ENCODE results near the gene PCDH17. TPM values are rescaled to one million over a fixed set of nuclear protein-coding genes. Genes with fewer than 3 reads are reported as not detected.

Gene PCDH17, protein sequence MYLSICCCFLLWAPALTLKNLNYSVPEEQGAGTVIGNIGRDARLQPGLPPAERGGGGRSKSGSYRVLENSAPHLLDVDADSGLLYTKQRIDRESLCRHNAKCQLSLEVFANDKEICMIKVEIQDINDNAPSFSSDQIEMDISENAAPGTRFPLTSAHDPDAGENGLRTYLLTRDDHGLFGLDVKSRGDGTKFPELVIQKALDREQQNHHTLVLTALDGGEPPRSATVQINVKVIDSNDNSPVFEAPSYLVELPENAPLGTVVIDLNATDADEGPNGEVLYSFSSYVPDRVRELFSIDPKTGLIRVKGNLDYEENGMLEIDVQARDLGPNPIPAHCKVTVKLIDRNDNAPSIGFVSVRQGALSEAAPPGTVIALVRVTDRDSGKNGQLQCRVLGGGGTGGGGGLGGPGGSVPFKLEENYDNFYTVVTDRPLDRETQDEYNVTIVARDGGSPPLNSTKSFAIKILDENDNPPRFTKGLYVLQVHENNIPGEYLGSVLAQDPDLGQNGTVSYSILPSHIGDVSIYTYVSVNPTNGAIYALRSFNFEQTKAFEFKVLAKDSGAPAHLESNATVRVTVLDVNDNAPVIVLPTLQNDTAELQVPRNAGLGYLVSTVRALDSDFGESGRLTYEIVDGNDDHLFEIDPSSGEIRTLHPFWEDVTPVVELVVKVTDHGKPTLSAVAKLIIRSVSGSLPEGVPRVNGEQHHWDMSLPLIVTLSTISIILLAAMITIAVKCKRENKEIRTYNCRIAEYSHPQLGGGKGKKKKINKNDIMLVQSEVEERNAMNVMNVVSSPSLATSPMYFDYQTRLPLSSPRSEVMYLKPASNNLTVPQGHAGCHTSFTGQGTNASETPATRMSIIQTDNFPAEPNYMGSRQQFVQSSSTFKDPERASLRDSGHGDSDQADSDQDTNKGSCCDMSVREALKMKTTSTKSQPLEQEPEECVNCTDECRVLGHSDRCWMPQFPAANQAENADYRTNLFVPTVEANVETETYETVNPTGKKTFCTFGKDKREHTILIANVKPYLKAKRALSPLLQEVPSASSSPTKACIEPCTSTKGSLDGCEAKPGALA (N-terminal part only)
- not detected in 2 replicates for total RNA-seq (2014; rRNA removed; shearing (Covaris generic))

DNA sequence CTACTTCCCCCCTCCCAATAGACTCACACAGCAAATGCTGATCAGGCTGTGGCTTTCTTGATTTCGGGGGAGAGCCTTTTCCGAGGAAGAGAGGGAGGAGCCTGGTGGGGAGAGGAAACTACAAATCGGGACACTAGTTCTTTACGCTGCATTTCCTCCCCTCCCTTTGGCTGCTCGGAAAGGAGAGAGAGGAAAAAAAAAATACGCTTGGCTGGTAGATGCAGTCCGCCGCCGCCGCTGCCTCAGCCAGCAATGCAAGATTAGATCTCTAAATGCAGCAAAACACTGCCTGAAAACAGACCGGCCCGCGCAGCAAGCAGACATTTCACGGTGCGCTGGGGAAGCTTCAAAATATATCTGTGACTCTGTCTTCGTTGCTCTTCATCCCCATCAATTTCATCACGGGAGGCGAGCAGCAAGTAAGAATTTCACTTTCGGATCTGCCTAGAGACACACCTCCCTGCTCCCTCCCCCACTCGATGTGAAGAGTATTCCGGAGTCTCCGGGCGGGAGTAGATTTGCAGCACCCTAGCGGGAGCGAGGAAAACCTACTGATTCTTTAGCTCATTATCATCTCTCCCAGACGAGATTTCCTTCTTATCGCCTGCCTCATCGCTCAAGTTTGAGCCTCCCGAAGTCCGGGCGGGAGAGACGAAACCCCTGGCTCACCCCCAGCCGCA lies at the start of gene PCDH17:
TSS of gene PCDH17 (plus strand) at position 149 of the 680 bp plus-strand sequence. CDS start 803 bp downstream, outside the sequence.
- peaks cover 21% of the 10 kb centered on the region for H3K27me3 ChIP-seq (replicated peaks)
- no peaks in the 10 kb centered on the region for H3K4me1 ChIP-seq (replicated peaks)
- H3K4me3 ChIP-seq = no peak within 1 kb of the TSS
- H3K27ac ChIP-seq = no peak within 1 kb of the TSS
- no peaks in the 10 kb centered on the region for H3K9me3 ChIP-seq (replicated peaks)
- no peaks in the 10 kb centered on the region for H3K36me3 ChIP-seq
- DNase-seq (ENCODE audit: low read depth in 1 of 2, low spot score in 2 of 2) = no peak

DNA sequence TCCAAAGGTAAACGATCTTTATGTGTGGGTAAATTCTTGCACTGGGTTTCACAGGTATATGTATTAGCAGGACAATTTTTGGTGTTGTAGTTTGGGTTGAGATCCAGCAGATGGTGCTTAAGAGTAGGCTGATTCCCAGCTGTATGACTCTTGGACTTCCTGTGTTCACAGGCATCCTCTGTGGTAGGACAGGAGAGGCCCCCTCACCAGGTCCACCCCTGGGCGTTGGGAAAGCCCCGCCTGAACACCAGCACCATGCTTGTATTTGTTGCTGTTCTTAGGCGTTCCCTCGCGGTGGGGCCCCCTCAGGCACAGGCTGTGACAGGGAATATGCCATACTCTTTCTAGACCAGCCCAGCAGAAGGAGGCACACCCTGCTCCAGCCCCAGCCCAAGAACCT lies 49.5 kb upstream of the PCDH17 start:
- no peak overlapping the region for H3K27ac ChIP-seq
- no peaks in the 10 kb centered on the region for H3K36me3 ChIP-seq
- DNase-seq (ENCODE audit: low read depth in 1 of 2, low spot score in 2 of 2) = no peak
- no peak overlapping the region for H3K4me3 ChIP-seq
- no peaks in the 10 kb centered on the region for H3K9me3 ChIP-seq (replicated peaks)
- no peaks in the 10 kb centered on the region for H3K4me1 ChIP-seq (replicated peaks)
- H3K27me3 ChIP-seq (replicated peaks) = no peaks in the 10 kb centered on the region

DNA sequence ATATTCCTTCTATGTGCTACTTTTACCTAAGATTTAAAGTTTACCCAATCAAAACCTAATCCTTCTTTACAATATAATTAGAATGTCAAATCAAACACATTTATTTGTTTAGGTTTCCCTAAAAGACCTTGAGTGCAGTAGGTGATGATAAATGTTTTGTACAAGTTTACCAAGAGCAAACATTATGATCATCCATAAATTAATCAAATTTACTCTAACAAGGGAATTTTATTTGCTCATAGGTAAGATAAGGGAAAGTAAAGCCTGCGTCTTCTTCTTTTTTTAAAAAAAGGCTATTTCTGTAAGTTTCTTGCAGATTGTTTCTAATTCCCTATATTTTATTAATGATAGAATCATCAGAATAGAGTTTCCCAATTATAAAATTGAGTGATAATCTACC lies 48.0 kb upstream of the PCDH17 start:
- Histone ChIP-seq H3K4me1 (replicated peaks) (no peaks in the 10 kb centered on the region), H3K4me3 (no peak overlapping the region), H3K27me3 (replicated peaks) (no peaks in the 10 kb centered on the region), H3K27ac (no peak overlapping the region), H3K36me3 (no peaks in the 10 kb centered on the region), H3K9me3 (replicated peaks) (no peaks in the 10 kb centered on the region)
- DNase-seq (ENCODE audit: low read depth in 1 of 2, low spot score in 2 of 2) = no peak

DNA sequence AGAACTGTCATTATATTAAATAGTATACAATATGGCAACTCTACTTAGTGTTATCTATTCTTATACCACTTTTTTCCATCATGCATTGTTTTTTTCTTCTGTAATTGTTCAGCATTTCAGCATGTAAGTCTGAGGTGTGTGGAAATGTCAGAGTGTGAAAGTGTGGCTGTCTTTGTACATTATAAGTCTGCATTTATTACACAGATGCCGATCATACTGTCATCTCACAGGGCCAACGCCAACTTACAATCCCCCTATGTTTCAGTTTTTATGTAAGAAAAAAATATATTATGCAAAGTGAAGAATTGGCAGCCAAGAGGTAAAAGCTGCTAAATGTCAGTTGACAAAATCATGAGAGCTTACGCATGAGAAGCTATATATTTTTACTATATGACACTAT lies 42.9 kb upstream of the PCDH17 start:
- Histone ChIP-seq H3K4me3 (no peak overlapping the region), H3K36me3 (no peaks in the 10 kb centered on the region), H3K27ac (no peak overlapping the region), H3K4me1 (replicated peaks) (no peaks in the 10 kb centered on the region), H3K9me3 (replicated peaks) (no peaks in the 10 kb centered on the region), H3K27me3 (replicated peaks) (no peaks in the 10 kb centered on the region)
- DNase-seq (ENCODE audit: low read depth in 1 of 2, low spot score in 2 of 2) = no peak

DNA sequence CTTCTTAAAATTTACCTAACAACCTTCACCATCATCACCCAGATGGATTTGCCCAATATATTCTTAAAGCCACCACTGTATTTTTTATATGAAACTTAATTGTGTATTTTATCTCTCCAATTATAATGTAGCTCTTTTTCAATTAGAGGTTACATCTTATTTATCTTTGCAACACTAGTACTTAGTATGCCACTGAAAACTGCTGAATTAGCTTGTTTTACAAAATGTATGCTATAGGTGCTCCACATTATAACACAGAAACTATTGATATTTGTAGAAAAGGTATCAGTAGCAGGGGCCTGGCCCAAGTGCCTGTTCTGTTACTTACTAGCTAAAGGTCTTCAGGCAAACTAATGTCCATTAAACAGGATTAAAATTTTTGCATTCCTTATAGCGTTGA lies 35.8 kb upstream of the PCDH17 start:
- Histone ChIP-seq H3K36me3 (no peaks in the 10 kb centered on the region), H3K27me3 (replicated peaks) (no peaks in the 10 kb centered on the region), H3K4me1 (replicated peaks) (no peaks in the 10 kb centered on the region), H3K27ac (no peak overlapping the region), H3K4me3 (no peak overlapping the region), H3K9me3 (replicated peaks) (no peaks in the 10 kb centered on the region)
- no peak for DNase-seq (ENCODE audit: low read depth in 1 of 2, low spot score in 2 of 2)

DNA sequence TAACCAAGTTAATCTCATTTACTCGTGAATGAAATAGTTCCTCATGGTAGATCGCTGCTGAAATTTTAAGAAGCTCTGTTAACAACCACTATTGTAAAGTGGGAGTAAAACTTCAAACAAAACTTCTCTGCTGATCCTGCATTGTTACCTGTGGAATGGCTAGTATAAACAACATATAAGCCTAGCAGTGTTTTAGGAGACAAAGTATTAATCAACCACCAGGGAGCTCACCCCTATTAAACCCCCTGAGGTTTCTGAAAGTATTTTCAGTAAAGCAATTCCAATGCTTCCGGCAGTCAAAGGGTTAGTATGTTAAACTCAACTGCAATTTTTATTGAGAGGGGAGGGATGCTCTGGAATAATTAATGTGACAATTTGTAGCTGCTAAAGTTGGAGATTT lies 30.0 kb upstream of the PCDH17 start:
- Histone ChIP-seq H3K27ac (no peak overlapping the region), H3K9me3 (replicated peaks) (no peaks in the 10 kb centered on the region), H3K4me1 (replicated peaks) (no peaks in the 10 kb centered on the region), H3K36me3 (no peaks in the 10 kb centered on the region), H3K27me3 (replicated peaks) (no peaks in the 10 kb centered on the region), H3K4me3 (no peak overlapping the region)
- DNase-seq (ENCODE audit: low read depth in 1 of 2, low spot score in 2 of 2) = no peak

DNA sequence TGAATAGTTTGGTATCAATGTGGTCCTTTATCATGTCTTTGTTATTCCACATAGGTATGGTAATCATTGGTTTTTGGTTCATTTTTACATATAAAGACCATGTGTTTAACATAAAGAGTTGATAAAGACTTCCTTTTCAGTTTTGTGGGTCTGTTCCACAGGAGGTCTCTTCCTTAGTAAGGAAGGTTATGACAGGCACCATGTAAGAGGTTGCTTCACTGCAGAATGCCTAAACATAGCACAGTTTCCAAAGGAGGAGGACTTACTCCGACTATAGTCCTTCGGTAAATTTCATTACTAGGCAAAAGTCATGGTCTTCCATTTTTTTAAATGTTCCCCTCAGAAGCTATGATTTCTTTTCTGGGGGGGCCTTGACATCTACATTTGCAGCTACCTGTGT lies 27.1 kb upstream of the PCDH17 start:
- Histone ChIP-seq H3K36me3 (no peaks in the 10 kb centered on the region), H3K27ac (no peak overlapping the region), H3K4me3 (no peak overlapping the region), H3K9me3 (replicated peaks) (no peaks in the 10 kb centered on the region), H3K27me3 (replicated peaks) (no peaks in the 10 kb centered on the region), H3K4me1 (replicated peaks) (no peaks in the 10 kb centered on the region)
- DNase-seq (ENCODE audit: low read depth in 1 of 2, low spot score in 2 of 2) = no peak

DNA sequence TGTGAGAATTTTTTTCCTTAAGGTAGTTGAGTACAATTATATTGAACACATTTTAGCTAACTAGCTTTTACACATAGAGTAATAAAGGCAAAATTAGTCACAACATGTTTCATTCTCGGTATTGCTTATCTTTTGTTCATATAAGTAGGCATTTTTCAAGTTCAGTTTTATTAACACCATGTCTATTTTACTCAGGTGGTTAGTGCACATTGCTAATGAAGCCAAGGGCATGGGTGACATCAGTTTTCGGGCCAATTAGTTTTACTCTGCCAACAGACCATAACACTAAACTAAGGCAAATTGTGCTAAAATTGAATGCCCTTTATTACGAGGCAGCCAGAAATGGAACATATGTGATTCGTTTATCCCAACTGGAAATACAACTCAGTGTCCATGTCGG lies 19.6 kb upstream of the PCDH17 start:
- no peaks in the 10 kb centered on the region for H3K4me1 ChIP-seq (replicated peaks)
- H3K27me3 ChIP-seq (replicated peaks) = no peaks in the 10 kb centered on the region
- H3K4me3 ChIP-seq = no peak overlapping the region
- H3K9me3 ChIP-seq (replicated peaks) = no peaks in the 10 kb centered on the region
- H3K36me3 ChIP-seq = no peaks in the 10 kb centered on the region
- no peak overlapping the region for H3K27ac ChIP-seq
- DNase-seq (ENCODE audit: low read depth in 1 of 2, low spot score in 2 of 2) = no peak

DNA sequence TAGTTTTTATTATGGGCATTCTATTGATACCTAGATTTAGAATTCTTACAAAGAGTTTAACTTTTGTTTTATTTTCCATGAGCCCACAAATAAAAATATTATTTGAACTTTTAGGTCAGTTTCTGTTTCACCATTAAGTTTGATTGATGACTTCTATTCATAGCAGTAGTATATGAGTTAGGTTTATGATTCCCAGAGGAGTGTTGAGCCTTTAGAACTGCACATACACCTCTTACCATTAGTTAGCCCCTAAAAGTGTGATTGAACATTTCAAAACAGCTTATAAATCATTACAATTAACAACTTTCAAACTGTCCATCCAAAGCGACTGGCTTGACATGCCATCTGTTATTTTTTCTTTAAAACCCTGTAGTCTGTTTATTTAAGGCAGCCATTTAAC lies 19.0 kb upstream of the PCDH17 start:
- Histone ChIP-seq H3K27me3 (replicated peaks) (no peaks in the 10 kb centered on the region), H3K4me1 (replicated peaks) (no peaks in the 10 kb centered on the region), H3K36me3 (no peaks in the 10 kb centered on the region), H3K27ac (no peak overlapping the region), H3K4me3 (no peak overlapping the region), H3K9me3 (replicated peaks) (no peaks in the 10 kb centered on the region)
- DNase-seq (ENCODE audit: low read depth in 1 of 2, low spot score in 2 of 2) = no peak

DNA sequence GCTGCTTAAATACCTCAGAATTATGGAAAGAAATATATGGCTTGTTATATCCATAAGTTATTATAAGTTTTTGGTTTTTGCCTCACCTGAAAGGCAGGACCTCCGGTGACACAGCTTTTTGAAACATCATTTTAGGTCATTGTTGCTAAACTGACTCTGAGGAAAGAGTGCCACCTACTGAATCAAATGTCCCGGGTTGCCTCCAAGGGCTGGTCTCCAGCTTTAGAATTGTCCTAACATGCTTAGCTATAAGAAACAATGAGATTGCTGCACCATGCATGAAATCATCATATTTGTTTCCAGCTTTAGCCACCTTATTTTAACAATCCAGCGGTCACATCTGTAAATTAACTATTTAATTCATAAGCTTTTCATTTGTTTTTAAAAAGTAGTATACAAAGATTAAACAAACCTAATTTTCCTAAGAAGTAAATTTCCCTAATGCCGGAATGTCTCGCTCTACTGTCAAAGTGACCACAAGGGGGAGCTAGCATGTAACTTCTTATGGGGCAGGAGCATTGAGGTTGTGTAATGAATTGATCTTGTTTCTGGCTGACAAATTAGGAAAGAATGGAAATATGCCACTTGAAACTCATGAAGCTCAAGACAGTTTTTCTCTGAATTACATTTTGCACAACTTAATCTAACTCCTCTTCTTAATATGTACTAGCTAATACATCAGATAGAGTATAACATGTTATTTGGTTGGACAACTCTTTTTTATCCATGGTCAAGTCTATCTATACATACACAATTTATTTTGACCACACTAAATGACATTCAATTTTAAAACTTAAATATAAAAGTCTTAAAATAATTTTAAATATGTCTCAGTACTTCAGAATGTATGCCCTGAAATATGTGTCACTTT lies 6.7 kb upstream of the PCDH17 start:
- no peaks in the 10 kb centered on the region for H3K4me1 ChIP-seq (replicated peaks)
- peak in 1 of 2 experiments; percentile 12 for DNase-seq (ENCODE audit: low read depth in 1 of 2, low spot score in 2 of 2)
- H3K27ac ChIP-seq = no peak overlapping the region
- H3K4me3 ChIP-seq = no peak overlapping the region
- H3K27me3 ChIP-seq (replicated peaks) = peaks cover 10% of the 10 kb centered on the region
- H3K9me3 ChIP-seq (replicated peaks) = no peaks in the 10 kb centered on the region
- H3K36me3 ChIP-seq = no peaks in the 10 kb centered on the region

DNA sequence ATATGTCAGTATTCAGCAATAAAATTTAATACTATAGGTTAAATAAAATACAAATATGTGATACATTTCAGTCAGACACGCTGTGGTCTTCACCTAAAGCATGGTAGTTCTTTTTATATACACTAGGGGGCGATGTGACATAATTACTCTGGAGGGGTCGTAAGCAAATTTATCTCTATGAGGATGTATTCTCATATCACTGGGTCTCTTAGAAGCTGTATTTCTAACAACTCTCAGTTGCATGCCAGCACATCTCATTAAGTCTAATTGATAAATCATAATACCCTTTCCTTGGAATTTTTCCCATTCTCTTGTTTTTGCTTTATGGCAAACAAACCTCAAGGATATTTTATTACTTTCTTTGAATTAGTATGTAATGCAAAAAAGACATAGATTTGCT lies 3.9 kb upstream of the PCDH17 start:
- Histone ChIP-seq H3K27me3 (replicated peaks) (peaks cover 21% of the 10 kb centered on the region), H3K27ac (no peak overlapping the region), H3K4me1 (replicated peaks) (no peaks in the 10 kb centered on the region), H3K9me3 (replicated peaks) (no peaks in the 10 kb centered on the region), H3K36me3 (no peaks in the 10 kb centered on the region), H3K4me3 (no peak overlapping the region)
- DNase-seq (ENCODE audit: low read depth in 1 of 2, low spot score in 2 of 2) = no peak

DNA sequence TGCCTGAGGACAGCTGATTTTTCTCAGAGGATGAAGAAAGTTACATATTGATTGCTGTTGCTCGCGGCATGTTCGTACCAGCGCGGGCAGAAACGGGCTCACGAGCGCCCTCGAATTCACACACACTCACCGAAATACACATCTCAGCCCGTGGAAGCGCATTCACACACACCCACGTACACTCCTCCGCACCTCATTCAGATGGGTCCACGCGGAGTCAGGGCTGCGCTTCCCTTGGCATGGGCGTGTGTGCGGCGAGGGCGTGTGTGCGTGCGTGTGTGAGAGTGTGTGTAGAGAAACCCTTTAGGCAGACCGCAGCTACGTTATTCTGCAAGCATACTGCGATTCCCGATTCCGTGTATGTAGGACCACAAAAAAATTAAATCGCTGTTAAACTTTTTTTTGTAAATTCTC lies 2.1 kb upstream of the PCDH17 start:
- H3K36me3 ChIP-seq = no peaks in the 10 kb centered on the region
- DNase-seq (ENCODE audit: low read depth in 1 of 2, low spot score in 2 of 2) = no peak
- no peak overlapping the region for H3K4me3 ChIP-seq
- no peaks in the 10 kb centered on the region for H3K9me3 ChIP-seq (replicated peaks)
- H3K27ac ChIP-seq = no peak overlapping the region
- H3K4me1 ChIP-seq (replicated peaks) = no peaks in the 10 kb centered on the region
- H3K27me3 ChIP-seq (replicated peaks) = peaks cover 21% of the 10 kb centered on the region

DNA sequence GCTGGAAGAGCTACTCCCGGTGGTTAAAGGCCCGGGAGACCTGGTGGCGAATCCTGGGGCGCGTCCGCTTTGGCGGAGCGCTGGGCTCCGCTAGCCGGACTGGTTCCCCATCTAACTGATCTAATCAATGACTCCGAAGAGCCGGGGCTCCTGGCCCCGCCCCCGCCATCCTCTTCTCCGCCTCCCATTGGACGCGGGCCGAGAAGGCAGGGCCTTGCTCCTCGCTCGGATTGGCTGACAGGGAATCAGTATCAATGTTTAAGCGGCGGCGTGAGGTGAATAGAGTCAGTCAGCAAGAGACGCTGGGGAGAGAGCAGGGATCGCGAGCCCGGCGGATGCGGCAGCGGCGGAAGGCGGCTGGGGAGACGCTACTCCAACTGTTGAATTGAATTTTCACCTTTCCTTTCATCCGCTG lies 1.7 kb upstream of the PCDH17 start:
- H3K27ac ChIP-seq = no peak overlapping the region
- H3K4me3 ChIP-seq = no peak overlapping the region
- H3K4me1 ChIP-seq (replicated peaks) = no peaks in the 10 kb centered on the region
- no peaks in the 10 kb centered on the region for H3K9me3 ChIP-seq (replicated peaks)
- H3K36me3 ChIP-seq = no peaks in the 10 kb centered on the region
- DNase-seq (ENCODE audit: low read depth in 1 of 2, low spot score in 2 of 2) = no peak
- peaks cover 21% of the 10 kb centered on the region for H3K27me3 ChIP-seq (replicated peaks)

All from SJSA1 (cell line).